DMS79 (cell line): ENCODE measurements around the gene NKPD1.

Experiments
- DNase-seq: peaks from one replicate; lab custom pipeline; 2025; lab: John Stamatoyannopoulos, UW

Gene NKPD1, protein sequence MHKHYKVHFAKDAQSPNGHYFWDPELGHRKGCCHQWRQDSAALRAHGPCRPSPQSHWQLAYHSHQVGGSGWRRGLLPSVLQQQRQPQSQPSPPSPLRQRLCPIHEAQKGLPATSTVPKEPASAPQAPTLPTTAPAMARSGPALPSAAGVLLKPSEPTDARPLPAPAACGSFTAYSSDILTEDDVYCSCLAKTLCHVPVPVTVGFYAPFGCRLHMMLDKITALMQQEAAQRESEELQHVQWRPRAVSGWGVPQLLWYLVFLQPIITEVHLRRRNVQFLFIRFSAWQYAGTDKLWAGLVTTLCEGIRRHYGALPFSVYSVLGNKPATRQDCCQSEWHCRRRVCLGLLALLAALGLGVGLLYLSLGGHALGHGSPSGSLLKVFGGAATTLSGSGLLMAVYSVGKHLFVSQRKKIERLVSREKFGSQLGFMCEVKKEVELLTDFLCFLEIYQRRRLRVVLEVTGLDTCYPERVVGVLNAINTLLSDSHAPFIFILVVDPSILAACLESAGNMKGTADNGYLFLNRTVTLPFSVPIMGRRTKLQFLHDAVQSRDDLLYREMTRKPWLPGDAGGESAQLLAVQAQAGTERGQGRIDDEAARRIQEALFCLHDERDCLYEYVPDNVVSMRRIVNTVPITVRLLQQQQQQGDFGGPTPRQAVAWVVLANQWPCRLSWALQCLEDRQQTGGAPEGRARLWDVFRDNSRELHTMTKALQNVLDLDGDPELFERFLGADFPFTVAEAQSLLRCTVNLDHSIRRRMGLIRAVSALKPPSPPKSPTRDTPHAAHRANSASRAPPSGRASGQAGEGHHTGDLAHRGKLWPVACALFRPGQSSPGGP

DNA sequence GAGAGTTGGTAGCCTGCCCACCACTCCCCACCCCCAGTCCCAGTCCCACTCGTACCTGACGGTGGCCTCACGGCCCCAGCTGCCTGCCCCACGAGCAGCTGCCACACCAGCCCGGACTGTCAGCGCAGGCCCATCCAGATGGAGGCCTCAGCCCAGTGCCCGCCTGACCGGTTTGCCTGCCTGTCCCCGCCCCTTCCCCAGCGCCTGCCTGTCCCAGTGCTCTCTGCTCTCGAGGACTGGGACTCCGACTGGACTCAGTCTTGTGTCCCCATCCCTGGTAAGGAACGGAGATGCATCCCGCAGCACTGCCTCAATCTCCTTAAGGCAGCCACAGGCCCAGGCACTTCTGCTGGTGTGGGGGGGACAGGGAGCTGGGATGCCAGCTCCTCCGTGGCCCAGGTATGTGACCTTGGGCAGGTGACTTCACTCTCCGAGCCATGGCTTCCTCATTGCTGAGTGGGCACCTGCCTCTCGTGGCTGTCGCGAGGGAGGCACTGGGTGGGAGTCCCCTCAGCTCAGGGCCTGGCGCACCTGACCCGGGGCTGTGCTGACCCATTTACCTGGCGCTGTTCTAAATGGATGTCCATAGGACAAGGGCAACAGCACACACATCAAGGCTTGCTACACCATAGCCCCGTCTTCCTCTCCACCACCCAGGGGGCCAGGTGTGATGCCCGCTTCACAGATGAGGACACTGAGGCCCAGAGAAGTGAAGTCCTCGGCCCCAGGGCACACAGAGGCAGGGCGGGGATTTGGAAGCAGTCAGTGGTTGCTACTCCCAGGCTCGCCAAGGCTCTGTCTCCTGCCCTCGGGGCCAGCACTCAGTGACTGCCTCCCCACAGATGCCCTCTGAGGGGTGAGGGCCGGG lies at the start of gene NKPD1:
Gene NKPD1, minus strand, starts transcription at position 113 of the 868 bp plus-strand sequence. CDS start 832 bp downstream, outside the sequence.
- no peak for DNase-seq

DNA sequence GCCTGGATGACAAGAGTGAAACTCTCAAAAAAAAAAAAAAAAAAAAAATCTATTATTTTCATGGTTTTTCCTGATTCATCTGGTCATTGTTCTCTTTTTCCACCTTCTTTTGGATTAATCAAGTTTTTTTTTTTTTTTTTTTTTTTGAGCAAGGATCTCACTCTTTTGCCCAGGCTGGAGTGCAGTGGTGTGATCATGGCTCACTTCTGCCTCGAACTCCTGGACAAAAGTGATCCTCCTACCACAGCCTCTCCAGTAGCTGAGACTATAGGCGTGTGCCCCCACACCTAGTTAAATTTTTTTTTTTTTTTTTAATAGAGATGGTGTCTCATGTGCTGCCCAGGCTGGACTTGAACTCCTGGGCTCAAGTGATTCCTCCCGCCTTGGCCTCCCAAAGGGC lies 45.5 kb upstream of the NKPD1 start:
- no peak for DNase-seq

DNA sequence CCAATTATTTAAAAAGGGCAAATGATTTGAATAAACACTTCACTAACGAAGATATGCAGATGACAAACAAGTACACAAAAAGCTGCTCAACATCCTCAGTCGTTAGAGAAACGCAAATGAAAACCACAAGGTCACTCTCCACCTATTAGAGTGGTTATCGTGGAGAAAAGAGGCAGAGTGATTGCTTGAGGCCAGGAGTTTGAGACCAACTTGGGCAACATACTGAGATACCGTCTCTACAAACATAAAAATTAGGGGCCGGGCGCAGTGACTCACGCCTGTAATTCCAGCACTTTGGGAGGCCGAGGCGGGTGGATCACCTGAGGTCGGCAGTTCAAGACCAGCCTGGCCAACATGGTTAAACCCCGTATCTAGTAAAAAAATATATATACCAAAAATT lies 45.0 kb upstream of the NKPD1 start:
- DNase-seq: no peak

DNA sequence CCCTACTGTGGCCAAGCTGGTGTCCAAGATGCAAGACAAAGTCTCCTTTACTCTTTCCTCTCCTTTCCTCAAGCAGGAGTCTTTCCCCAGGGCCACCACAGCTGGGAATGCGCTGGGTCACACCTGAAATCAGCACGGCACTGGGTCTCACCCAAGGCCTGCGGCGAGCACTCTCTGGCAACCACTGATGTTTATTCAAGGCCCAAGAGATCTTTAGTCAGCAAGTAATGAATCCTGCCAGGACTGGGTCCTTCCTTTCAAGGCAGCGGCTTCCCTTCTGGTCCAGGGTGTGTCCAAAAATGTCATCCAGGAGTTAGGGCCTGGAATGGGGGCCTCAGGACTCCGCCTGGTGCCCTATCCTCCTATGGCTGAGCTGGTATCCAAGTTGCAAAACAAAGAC lies 41.9 kb upstream of the NKPD1 start:
- DNase-seq: no peak

DNA sequence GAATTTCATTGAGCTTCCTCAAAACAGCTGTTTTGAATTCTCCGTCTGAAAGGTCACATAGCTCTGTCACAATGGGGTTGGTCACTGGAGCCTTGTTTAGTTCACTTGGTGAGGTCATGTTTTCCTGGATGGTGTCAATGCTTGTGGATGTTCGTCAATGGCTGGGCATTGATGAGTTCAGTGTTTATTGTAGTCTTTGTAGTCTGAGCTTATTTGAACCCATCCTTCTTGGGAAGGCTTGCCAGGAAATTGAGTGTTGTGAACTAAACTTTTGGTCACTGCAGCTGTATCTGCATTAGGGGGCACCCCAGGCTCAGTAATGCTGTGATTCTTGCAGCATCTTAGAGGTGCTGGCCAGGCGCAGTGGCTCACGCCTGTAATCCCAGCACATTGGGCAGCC lies 39.8 kb upstream of the NKPD1 start:
- DNase-seq: no peak

DNA sequence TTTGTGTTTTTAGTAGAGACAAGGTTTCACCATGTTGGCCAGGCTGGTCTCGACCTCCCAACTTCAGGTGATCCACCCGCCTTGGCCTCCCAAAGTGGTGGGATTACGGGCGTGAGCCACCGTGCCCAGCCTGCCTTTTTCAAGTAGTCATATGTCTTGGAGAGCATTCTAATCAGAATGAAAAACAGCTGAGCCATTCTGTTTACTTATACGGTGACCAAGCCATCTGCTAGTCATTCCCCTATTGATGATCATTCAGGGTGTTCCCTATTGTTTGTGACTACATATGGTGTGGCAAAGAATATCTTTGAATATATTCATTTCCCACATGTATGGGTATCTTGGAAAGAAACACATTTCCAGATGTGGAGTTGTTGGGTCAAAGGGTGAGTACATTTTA lies 35.0 kb upstream of the NKPD1 start:
- no peak for DNase-seq

DNA sequence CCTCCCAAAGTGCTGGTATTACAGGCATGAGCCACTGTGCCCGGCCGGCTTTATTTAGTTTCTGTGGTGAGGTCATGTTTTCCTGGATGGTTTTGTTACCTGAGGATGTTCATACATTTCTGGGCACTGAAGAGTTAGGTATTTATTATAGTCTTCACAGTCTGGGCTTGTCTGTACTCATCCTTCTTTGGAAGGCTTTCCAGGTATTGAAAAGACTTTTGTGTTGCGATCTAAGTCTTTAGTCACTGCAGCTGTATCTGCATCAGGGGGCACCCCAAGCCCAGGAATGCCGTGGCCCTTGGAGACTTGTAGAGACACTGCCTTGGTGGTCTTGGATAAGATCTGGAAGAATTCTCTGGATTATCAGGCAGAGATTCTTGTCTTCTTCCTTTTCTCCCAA lies 30.6 kb upstream of the NKPD1 start:
- no peak for DNase-seq

DNA sequence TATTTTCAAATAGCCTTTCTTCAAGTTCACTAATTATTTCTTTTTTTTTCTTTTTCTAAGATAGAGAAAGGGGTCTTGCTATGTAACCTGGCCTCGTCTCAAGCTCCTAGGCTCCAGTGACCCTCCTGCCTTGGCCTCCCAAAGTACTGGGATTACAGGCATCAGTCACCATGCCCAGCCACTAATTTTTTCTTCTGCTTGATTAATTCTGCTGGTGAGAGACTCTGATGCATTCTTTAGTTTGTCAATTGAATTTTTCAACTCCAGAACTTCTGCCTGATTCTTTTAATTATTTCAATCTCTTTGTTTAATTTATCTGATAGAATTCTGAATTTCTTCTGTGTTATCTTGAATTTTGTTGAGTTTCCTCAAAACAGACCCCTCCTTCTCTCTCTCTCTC lies 29.2 kb upstream of the NKPD1 start:
- DNase-seq: no peak

DNA sequence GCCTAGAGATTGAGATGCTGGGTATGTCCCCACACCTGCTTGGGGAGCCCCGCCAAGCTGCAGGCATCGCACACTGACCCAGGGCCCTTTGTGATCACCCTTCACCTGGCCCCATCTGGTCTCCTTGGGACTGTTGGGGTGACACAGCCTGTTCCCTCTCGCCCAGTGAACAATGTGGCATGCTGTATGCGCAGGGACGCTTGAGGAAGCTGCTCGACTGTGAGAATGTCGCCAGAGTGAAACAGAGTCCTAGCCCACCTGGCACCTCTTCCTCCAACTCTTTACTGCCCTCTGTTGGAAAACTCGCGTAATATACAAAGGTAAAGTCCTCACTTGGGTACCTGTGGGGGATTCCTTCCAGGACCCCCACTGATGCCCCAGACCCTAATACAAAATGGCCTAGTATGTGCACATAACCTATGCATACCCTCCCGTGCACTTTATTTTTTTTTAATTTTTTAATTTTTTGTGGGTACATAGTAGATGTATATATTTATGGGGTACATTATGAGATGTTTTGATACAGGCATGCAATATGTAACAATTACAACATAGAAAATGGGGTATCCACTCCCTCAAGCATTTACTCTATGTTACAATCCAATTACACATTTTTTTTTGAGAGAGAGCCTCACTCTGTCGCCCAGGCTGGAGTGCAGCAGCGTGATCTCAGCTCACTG lies 26.8 kb upstream of the NKPD1 start:
- DNase-seq: peak; percentile 11

DNA sequence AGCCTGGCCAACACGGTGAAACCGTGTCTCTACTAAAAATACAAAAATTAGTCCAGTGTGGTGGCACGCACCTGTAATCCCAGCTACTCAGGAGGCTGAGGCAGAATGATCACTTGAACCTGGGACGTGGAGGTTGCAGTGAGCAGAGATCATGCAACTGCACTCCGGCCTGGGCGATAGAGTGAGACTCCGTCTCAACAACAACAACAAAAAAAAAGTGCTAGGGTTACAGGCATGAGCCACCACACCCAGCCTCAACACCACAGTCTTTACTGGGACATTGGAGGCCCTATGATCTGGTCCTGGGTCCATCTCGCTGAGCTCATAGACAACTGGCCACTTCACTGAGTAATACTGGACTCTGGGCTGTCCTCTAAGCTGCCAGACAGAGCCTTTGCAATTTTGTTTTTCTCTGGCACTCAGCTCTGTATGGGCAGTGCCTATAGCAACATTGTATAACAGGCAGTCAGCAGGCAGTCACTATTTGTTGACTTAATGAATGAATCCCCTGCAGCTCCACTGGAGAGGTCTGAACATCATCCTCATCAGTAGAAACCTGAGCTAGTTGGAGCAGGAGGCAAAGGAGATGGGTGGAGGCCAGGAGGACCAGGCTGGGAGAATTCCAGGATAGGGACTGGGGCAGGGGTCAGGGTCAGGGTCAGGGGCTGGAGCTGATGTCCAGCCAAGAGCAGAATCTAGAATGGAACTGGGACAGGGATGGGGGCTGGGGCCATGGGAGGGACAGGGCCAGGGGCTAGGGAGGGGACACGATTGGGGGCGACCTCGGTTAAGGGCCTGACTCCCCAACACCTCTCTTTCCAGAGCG lies 25.9 kb upstream of the NKPD1 start:
- no peak for DNase-seq

DNA sequence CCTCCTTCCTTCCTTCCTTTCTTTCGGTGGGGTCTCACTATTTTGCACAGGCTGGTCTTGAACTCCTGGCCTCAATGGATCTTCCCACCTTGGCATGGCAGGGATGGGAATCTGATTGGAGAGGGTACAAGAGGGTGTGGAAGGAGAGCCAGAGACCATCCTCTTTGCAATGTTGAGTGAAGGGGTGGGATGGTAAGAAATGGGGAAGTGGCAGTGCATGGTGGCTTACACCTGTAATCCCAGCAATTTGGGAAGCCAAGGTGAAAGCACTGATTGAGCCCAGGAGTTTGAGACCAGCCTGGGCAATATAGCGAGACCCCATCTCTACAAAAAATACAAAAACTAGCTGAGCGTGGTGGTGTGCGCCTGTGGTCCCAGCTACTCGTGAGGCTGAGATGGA lies 23.3 kb upstream of the NKPD1 start:
- no peak for DNase-seq

DNA sequence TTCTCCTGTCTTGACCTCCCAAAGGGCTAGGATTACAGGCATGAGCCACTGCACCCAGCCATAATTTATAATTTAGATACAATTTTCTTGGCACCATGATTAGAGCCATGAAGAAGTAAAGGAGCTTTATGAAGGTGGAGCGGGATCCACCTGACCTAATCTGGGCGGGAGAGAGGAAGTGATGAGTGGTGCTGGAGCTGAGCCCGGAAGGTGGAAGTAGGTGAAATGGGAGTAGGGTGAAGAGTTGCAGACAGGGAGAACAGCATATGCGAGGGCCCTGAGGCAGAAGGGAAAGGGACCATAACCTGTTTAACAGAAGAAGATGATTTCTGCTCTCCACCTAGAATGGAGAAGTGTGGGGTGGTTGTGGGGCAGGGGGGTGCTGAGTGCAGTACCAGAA lies 22.0 kb upstream of the NKPD1 start:
- DNase-seq: no peak

DNA sequence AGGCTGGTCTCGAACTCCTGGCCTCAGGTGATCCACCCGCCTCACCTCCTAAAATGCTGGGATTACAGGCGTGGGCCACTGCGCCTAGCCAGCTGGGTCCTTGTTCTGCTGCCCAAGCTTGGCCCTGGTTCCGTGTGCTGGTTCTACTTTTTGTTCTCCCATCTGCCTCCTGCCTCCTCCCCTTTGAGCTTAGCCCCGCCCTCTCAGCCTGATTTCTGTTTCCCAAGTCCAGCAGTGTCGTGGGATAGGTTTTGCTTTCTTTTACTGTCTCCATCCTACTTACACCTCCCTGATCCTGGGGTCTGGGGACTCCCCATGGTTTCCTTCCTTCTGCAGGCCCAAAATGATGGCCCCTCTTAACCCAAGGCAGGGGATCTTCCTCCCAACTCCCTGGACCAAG lies 20.2 kb upstream of the NKPD1 start:
- no peak for DNase-seq

DNA sequence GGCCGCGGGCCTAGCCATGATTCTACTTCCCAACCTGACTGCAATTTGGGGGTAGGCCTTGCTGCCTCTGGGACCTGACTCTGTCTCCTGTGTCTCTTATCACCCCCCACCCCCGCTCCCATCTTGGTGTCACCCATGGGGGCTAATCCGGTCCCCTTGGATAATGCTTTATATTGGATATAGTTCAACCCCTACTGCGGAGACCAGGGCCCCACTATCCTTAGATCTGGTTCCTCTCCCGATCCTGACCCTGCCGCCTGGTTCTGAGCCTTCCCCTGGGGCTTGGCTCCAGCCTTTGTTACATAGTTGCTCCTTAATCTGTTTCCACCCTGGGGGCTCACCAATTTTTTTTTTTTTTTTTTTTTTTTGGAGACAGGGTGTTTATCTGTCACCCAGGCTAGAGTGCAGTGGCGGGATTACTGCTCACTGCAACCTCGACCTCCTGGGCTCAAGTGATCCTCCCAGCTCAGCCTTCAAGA lies 19.1 kb upstream of the NKPD1 start:
- DNase-seq: no peak

DNA sequence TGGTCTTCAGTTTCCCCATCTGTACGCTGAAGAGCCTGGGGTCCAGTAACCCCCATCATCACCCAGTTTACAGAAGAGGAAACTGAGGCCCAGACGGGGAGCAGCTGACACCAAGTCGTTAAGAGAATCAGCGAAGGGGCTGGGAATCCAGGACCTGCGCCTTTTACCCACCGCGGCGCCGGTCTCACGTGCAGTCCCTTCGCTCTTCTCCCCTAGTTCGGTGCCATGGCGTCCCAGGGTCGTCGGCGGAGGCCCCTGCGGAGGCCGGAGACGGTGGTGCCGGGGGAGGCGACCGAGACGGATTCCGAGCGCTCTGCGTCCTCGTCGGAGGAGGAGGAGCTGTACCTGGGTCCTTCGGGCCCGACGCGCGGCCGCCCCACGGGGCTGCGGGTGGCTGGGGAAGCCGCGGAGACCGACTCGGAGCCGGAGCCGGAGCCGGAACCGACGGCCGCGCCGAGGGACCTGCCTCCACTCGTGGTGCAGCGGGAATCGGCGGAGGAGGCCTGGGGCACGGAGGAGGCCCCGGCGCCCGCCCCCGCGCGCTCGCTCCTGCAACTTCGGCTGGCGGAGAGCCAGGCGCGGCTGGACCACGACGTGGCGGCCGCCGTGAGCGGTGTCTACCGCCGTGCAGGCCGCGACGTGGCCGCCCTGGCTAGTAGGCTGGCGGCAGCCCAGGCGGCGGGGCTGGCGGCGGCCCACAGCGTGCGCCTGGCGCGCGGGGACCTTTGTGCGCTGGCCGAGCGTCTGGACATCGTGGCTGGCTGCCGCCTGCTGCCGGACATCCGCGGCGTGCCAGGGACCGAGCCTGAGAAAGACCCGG lies 18.5 kb upstream of the NKPD1 start:
- DNase-seq: no peak

DNA sequence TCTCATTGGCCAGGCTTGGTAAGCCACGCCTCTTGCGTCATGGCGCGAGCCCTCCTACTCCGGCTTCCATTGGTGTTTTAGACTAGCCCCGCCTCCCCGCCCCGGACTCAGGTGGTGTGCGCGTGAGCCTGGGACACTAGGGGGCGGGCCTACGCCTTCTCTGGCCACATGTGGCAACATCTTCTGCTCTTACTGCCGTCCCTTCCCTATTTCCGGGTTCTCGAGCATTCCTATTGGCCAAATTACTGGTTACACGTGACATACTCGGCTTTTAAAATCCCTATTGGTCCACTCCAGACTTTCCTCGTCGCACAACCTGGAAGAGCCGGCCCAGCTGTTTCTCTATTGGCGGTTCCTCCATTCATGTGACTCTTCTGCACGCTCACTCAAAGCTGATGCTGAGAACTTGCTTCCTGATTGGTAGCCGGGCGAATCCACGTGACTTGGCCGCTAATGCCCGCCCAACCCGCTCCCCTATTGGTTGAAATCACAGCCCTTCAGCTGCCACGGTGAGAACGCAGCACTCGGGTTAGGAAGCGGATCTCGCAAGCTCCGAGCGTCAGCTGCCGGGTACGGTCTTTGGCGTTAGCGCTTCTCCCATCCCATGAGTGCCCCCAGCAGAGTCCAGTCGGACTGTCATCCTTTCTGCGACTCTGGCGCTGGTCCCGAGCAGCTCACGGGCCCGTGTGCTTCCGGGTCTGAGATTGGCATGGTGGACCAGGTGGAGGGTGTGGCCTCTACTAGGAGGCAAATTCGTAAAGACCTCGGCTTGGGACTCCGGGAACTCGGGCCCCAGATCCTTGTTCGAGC lies 17.7 kb upstream of the NKPD1 start, which contains the start of gene BLOC1S3:
Gene BLOC1S3, plus strand, starts transcription at position 523 of the 810 bp plus-strand sequence. CDS start 513 bp downstream, outside the sequence.
- peak; percentile 100 for DNase-seq

DNA sequence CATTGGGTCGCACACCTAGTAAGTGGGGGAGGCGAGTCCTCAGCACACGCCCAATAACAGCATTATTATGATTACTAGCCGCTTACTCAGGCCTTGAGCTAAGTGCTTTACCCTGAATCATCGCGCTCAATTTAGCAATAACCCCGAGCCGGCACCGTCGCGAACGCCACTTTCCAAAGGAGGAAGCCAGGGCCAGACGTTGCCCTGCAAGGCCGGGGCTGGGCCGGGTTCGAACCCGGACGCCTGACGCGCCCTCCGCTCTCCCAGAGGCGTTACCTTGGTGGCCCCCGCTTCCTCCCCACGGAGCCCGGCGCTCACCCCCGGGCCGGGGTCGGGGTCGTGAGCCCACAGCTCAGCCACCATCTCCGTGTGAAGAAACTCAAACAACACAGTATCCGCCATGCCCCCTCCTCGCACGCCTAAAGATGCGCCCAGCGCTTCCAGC lies 17.1 kb upstream of the NKPD1 start, which contains the start of gene TRAPPC6A:
Gene TRAPPC6A, minus strand, starts transcription at position 421 of the 445 bp plus-strand sequence. Its CDS starts 19 bp downstream, at position 402.
- DNase-seq: peak; percentile 35

DNA sequence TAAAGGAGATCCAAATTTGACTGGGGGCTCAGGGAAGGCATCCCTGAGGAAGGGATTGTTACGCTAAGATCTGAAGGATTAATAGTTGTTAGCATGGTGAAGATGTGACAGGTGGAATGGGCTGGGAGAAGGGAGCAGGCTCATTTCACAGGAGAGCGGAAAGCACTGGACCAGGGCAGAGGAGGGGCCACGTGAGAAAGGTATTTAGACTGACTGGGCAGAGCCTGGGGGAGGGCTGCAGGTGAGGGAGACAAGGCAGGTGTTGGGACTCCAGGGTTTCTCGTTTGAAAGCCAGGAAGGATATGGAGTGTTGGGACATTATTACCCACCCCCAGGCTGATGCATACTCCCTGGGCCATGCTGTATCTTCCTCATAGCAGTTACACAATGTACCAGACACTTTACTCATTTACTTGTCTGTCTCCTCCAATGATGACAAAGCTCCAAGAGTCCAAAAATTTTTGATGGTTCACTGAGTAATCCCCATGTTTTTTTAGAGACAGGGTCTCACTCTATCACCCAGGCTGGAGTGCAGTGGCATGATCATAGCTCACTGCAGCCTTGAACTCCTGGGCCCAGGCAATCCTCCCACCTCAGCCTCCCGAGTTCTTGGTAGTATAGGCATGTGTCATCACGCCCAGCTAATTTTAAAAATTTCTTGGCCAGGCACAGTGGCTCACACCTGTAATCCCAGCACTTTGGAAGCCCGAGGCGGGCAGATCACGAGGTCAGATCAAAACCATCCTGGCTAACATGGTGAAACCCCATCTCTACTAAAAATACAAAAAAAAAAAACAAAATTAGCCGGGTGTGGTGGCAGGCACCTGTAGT lies 14.9 kb upstream of the NKPD1 start:
- peak; percentile 29 for DNase-seq
